C4-2B (cell line): ENCODE measurements around the gene ADGRV1.

Source experiments
- H3K27ac ChIP-seq: fragments of 450-650 bp; 2 replicates; pipeline ENCODE4 v1.5.1; 2017
- ZFX ChIP-seq: fragments of 450-650 bp; IDR thresholded peaks from 2 replicates; pipeline ENCODE4 v1.6.1; 2017
- TF ChIP-seq, protein P1 (sequence below): fragments of 450-650 bp; conservative IDR thresholded peaks from 2 replicates; pipeline ENCODE4 v1.5.1; 2017; ENCODE audit warnings: mild to moderate bottlenecking

Gene ADGRV1

DNA sequence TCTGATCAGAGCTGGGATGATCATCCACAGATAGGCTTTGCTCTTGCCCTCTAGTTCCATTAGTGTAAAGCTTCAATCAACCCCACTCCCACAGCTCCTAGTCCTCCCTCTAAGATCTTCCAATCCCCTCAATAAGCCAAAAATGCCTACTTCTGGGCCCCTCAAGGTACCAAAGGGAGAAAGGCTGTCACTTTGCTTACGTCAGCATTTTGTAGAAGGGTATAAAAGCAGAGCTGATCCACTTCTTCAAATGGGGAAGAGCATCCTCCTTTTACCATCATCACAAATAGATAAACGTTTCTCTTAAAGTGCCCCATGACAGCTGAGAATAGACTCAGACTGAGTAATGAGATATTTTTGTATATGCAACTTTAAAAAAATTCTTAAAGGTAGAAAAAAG, 13.1 kb upstream of the ADGRV1 start:
- H3K27ac ChIP-seq, result no peak overlapping the region
- TF ChIP-seq ZFX, result no peak
- TF ChIP-seq, protein P1, sequence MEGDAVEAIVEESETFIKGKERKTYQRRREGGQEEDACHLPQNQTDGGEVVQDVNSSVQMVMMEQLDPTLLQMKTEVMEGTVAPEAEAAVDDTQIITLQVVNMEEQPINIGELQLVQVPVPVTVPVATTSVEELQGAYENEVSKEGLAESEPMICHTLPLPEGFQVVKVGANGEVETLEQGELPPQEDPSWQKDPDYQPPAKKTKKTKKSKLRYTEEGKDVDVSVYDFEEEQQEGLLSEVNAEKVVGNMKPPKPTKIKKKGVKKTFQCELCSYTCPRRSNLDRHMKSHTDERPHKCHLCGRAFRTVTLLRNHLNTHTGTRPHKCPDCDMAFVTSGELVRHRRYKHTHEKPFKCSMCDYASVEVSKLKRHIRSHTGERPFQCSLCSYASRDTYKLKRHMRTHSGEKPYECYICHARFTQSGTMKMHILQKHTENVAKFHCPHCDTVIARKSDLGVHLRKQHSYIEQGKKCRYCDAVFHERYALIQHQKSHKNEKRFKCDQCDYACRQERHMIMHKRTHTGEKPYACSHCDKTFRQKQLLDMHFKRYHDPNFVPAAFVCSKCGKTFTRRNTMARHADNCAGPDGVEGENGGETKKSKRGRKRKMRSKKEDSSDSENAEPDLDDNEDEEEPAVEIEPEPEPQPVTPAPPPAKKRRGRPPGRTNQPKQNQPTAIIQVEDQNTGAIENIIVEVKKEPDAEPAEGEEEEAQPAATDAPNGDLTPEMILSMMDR, result no peak

DNA sequence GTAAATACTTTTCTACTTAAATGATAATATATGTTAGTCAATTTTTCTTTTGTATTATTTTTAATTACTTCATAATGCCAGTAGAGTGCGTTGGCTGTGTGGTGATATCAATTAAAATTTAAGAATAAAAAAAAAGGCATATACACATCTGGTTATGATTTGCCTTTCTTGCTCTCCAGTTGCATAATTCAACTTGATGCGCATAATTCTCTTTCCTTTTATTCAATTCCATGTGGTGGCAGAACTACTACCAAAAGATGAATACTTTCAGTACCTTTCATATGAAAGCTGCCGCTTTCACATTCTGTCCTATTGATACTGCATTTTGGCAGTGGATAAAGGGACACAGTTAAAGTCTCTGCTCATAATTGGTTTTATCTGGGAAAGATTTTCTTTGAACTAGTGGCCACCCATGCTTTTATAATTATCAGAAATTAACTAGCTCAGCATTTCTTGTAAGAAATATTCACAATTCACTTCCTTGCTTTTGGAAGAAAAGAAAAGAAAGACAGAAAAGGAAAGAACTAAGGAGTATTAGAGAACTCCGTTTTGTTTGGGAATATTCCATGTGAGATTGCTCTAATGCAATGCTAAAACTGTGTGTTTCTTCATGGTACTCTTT, 12.3 kb upstream of the ADGRV1 start:
- TF ChIP-seq ZFX, result no peak
- TF ChIP-seq, protein P1, result 0 out of 2 replicates have a peak, but pooled peaks have one; percentile 7
- no peak overlapping the region for H3K27ac ChIP-seq

DNA sequence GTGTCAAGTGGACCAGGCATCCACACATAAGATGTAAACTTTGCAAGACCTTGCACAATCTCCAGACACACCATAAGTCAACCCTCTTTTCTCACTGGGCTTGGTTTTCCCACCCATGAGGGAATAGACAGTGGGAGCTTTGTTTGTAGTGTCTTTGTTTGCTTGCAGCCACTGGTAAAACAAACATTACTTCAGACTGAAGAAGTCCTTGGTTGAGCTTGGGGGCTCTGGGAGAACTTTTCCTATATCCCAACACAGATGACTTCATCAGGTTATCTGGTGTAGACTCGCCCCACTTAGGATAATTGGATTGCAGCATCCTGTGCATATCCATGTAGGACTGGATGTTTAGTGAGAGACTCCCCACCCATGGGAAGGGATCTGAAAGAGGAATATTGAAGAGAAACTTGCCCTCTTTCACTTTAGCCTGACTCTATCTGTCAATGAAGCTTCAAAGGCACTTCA, 11.5 kb upstream of the ADGRV1 start:
- no peak overlapping the region for H3K27ac ChIP-seq

DNA sequence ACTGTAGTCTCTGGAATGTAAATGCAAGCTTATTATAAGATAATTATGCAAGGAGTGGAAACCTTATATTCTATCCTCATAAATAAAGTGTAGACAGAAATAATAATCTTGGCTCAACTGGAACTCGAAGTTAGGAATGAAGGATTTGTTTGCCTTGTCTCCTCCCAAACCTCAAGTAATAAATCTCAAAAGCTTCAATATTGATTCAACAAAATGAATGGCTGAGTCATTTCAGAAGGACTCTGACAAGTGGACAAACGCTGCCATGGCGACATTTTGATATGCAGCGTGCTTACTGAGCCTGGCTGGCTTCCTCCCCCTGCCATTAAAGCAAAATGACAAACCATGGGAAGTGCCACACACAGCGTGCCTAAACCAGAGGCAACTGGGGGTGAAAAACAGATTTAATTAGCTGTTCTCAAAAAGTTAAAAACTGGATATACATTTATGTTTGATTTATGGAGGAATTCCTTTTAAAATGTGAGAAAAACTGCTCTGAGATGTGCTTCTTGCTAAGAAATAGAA, 10.5 kb upstream of the ADGRV1 start:
- TF ChIP-seq, protein P1, result no peak
- TF ChIP-seq ZFX, result no peak

More for the DNA sequence above, 11.5 kb upstream of the ADGRV1 start:
- TF ChIP-seq, protein P1, result no peak
- TF ChIP-seq ZFX, result no peak

DNA sequence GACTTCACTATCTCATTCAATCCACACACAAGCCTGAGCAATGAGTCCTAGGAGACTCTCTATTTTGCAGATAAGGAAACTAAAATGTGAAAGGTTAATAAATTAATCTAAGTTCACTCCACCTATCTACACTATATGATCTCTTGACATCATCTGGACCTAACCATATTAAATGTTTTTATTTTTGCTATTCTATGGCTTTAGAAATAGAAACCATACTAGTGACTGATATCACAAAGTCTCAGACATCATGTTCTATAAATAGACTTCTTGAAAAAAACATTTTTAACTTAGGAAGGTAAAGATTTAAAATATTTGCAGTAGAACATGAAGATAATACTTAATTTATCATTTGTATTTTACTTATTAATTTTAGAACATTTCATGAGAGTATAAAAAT, 9.4 kb upstream of the ADGRV1 start:
- TF ChIP-seq, protein P1, result no peak
- no peak for TF ChIP-seq ZFX
- no peak overlapping the region for H3K27ac ChIP-seq

More for the DNA sequence above, 10.5 kb upstream of the ADGRV1 start:
- H3K27ac ChIP-seq, result no peak overlapping the region

DNA sequence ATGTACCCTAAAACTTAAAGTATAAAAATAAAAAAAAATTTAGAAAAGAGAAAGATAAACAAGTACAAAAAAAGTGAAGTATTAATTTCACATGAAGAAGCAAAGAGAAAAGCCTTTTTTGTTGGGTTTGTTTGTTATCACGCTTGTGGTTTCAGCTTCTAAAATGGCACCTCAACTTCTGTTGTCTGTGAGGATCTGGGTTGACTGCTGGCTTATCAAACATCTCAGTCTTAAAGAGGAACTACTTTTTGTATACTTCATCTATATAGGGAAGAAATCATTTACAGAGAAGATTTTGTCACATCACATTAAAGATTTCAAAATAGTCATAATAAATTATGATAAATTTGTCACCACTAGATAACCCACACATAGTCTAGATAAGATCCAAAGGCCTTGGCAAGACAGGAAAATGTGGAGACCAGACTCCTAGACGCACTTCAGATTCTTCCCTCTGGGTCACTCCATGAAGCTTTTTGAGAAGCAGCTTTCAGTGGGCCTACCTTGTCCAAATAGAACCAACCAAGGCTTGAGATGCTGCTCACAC, 8.8 kb upstream of the ADGRV1 start:
- H3K27ac ChIP-seq, result no peak overlapping the region
- TF ChIP-seq, protein P1, result no peak
- TF ChIP-seq ZFX, result no peak

DNA sequence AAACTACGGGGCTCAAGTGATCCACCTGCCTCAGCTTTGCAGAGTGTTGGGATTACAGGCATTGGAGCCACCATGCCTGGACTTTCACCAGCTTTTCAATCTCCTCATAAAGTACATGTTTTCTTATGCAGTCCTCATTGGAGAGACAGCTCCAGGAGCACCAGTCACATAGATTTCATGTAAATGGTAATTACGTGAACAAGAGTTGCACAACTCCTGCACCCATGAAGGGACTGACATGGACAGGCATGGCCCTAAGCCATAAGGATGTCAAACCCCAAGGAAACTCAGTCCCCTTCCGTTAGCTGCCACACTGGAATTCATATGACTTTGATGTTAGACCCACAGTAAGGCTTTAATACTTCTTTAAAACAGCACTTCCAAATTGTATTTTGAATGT, 7.6 kb upstream of the ADGRV1 start:
- H3K27ac ChIP-seq, result no peak overlapping the region
- TF ChIP-seq ZFX, result no peak
- TF ChIP-seq, protein P1, result no peak
